ENCODE results near the gene TSPAN17.

GRCh38 chr5:176625512-176625911, 21.8 kb upstream of the TSPAN17 start:
- TF ChIP-seq, protein P1, sequence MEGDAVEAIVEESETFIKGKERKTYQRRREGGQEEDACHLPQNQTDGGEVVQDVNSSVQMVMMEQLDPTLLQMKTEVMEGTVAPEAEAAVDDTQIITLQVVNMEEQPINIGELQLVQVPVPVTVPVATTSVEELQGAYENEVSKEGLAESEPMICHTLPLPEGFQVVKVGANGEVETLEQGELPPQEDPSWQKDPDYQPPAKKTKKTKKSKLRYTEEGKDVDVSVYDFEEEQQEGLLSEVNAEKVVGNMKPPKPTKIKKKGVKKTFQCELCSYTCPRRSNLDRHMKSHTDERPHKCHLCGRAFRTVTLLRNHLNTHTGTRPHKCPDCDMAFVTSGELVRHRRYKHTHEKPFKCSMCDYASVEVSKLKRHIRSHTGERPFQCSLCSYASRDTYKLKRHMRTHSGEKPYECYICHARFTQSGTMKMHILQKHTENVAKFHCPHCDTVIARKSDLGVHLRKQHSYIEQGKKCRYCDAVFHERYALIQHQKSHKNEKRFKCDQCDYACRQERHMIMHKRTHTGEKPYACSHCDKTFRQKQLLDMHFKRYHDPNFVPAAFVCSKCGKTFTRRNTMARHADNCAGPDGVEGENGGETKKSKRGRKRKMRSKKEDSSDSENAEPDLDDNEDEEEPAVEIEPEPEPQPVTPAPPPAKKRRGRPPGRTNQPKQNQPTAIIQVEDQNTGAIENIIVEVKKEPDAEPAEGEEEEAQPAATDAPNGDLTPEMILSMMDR (IDR thresholded peaks at IDR 0.05): no peak
- TF ChIP-seq POLR2A (IDR thresholded peaks at IDR 0.05): no peak

All from esophagus squamous epithelium (tissue), 4 donors.